GM15510 (cell line): ENCODE measurements around the gene ZNF385D.

Experiments used
- POLR2A ChIP-seq: IDR thresholded peaks from 3 replicates; pipeline ENCODE4 v1.6.1; 2011; ENCODE audit warnings: borderline replicate concordance; ENCODE audit not compliant: insufficient read length; ENCODE audit errors: extremely low read depth

ZNF385D gene

GRCh38 chr3:21718161-21718765 is 32.7 kb downstream of the ZNF385D start:
- no peak for TF ChIP-seq POLR2A

DNA sequence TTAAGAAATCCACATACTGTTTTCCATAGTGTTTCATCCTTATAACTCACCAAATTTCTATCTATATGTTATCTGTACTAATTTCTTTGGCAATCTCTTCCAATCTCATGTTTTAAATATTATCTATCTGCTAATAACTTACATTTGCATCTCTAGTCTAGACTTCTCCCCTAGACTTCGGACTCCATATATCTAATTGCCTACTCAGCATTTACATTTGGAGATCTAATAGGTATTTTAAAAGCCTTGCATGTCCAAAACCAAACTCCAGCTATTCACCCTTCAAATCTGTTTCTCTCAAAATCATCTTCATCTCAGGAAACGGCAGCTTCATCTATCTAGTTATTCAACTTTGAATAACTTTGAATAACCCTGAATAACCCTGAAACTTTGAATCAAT is 35.3 kb downstream of the ZNF385D start:
- no peak for TF ChIP-seq POLR2A

DNA sequence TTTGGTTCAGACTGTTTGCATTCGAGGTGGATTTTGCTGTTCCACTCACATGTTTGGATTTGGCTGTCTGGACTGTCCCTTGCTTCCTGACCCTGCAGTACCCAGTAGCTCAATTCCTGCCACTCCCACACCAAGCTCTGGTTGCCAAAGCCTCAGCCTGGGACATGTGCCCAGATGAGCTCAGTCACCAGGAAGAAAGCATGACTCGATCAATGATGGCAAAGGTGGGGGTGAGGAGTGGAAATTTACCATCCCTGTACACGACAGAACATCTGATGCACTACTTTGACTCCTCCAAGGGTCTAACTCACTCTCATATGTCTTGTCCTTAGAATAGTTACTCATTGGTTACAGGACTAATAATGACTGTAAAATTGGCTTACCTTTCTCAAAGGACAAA is 45.2 kb downstream of the ZNF385D start:
- TF ChIP-seq POLR2A = no peak

DNA sequence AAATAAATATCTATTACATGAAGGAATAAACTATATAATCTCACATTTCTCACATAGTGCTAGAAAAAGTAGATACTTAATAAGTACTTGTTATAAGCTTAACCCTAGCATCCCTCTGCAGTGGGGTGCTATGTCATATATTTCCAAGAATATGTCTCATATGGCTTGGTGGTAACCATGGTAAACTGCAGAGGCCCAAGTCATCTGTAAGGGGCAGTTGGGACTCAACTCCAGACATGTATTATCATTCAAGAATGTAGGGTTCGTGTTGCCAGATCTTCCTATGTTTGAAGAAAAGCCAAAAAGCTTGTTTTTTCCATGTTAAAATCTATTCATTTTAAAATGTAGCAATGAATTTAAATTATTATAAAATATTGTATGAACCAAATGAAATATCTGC is 46.2 kb downstream of the ZNF385D start:
- TF ChIP-seq POLR2A = no peak

- no peak for TF ChIP-seq POLR2A
Observed at GRCh38 chr3:21703291-21703690, 47.7 kb downstream of the ZNF385D start.

DNA sequence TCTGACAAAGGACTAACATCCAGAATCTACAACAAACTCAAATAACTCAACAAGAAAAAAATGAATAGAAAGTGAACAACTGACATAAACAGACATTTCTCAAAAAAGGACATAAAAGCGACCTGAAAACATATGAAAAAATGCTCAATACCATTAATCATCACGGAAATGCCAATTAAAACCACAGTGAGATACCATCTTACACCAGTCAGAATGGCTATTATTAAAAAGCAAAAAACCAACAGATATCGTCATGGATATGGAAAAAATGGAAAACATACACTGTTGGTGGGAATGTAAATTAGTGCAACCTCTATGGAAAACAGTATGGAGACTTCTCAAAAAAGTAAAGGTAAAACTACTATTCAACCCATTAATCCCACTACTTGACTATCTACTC is 53.3 kb downstream of the ZNF385D start:
- TF ChIP-seq POLR2A = no peak

DNA sequence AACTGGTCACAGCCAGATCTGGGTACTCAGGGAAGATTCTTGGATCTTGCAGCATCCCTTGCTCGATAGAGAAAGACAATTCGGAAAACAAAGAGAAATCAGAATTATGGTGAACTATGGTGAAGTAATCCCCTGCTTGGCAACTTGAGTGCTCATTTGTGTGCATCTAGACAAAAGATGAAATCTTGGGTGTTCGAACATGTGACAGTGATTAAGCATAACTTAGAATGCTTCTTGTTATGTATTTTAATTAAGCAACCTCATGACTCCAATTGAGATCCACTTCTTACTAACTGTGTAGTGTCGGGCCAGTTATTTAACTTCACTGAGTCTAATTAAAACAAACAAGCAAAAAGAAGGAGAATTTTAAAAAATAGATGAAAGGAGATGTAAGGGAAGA is 56.5 kb downstream of the ZNF385D start:
- no peak for TF ChIP-seq POLR2A

DNA sequence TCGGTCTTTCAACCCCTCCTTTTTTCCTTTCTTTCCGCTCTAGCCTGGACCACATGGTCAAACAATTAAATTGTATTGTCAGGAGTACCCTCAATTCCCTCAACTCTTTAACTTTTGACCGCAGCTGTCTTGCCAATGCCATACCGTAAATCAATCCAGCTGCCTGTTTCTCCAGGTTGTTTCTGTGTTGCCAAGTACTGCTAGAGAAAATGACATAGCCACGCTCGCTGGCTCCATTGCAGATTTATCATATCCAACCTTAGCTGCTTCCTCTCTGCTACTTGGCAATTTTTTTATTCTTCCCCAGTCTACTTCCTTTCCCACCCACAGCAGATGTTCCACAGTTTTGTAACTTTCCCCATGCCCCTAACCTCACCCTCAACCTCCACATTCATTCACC is 60.0 kb downstream of the ZNF385D start:
- no peak for TF ChIP-seq POLR2A

- TF ChIP-seq POLR2A = no peak
Observed at GRCh38 chr3:21682206-21682605, 68.8 kb downstream of the ZNF385D start.

GRCh38 chr3:21673393-21673792 is 77.6 kb downstream of the ZNF385D start:
- no peak for TF ChIP-seq POLR2A

DNA sequence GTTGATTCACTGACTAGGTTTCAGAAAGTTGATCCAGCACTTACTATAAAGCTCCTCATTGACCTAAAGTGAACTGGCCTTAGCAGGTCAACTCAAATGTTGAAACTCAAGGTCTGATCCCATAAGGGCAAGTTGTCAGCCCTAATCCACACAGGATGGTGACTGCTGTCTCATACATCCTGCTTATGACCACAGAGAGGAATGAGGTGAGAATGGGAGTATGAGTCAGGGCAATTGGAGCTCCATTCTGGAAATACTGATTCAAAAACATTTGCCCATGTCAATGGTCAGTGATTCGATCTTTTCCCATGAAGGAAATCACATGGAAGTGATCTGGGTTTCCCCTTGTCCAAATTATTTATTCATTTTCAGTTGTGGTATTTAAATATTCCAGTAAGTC is 78.7 kb downstream of the ZNF385D start:
- TF ChIP-seq POLR2A = no peak

DNA sequence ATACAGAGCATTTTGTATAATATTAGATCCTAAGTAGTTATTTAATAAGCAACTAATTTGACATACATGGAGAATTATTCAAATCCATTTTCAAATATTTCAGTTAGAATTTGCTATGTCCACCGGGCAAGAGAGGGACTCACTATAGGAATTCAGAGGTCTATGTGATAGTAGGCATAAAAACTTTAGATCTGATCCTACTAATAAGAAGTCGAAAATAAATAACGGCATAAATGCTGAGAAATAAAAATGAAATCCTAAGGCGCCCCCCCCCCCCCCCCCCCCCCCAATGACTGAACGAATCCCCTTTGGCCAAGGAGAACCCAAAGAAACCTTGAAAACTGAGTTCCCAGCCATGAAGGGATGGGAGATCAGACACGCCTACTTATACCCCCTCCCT is 80.6 kb downstream of the ZNF385D start:
- TF ChIP-seq POLR2A = no peak

- TF ChIP-seq POLR2A = no peak
Observed at GRCh38 chr3:21668012-21668411, 83.0 kb downstream of the ZNF385D start.

GRCh38 chr3:21665444-21666100 is 85.4 kb downstream of the ZNF385D start:
- TF ChIP-seq POLR2A = no peak

- TF ChIP-seq POLR2A = no peak
Observed at GRCh38 chr3:21664996-21665395, 86.0 kb downstream of the ZNF385D start.

DNA sequence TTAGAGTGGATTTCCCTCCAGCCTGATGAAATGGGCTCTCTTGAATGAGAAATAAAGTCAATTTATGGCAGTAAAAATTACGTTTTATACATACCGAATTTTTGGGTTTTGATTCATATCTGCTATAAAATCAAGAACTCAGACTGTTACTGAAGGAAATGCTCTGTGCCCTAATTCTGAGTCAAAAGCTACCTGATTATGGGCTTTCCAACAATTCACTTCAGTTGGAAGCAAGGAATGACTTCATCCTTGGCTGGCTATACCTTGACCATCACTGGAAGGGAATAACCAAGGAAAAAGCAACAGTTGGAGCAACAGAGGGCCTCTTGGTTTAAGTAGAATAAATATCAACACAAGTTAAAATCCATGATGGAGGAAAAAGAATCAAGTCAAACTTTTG is 88.6 kb downstream of the ZNF385D start:
- no peak for TF ChIP-seq POLR2A

DNA sequence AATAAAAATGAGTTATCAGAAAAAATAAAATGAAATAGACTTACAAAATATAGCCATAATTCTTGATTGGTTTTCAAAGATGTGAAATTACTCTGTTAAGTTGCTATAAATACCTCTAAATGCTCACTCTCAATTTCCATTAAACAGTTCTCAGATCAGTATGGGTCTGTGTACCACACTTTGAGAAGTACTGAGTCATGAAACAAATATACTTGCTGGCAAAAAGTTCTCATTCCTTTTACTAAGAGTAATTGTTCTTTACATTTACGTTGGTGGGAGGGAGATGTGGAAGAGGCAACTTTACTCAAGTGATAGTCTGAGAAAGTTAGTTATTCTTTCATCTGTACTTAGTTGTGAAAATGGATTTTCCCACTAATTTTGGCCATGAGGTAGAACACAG is 96.3 kb downstream of the ZNF385D start:
- no peak for TF ChIP-seq POLR2A

DNA sequence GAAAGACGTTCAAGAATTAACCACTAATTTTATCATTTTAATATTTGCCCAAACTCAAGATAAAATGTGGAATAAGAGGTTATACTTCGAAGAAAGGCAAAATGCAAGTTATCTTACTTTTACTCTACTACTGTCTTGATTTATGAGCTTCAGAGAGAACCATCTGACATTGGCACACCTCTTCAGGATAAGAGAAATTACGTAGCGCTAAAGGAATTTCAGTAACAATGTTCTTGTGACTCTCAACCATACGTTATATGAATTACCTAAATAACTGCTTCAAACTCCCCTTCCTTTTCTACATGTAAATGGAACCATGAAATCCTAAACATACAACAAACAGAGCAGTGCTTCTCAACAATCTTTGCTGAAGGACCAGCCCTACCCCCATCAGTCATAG is 96.8 kb downstream of the ZNF385D start:
- TF ChIP-seq POLR2A = no peak

DNA sequence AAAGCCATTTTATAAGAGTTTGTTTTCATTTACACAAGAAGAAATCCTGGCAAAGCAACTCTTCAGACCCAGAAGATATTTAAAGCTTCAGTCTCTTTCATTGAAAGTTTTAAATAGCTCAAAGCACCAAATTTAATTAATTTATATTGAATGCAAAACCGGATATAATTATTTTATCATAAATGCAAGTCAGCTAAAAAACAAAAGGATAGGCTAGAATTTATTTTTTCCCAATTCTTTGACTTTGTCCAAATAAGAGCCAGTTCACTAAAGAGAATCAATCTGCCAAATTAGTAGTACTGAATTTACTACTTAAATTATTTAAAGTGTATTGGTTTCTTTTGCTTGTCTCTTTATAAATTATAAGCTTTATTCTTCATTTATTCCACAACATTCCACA is 101.5 kb downstream of the ZNF385D start:
- TF ChIP-seq POLR2A = no peak
